Measurements from ENCODE around the gene PNO1. TPM values are rescaled to one million over a fixed set of nuclear protein-coding genes. Genes with fewer than 3 reads are reported as not detected.
"Not testable (repeated sequence)": the region's sequence is repeated elsewhere in the genome, so short reads cannot be mapped to it uniquely, and the experiment has no call there.

The PNO1 gene
- total and polyA plus RNA-seq, 10 of the 15 experiments (the other 5 are each of a cell fraction or from before 2014, with no cell fraction given): 9.7 to 60.2 (median 30.3) TPM

DNA sequence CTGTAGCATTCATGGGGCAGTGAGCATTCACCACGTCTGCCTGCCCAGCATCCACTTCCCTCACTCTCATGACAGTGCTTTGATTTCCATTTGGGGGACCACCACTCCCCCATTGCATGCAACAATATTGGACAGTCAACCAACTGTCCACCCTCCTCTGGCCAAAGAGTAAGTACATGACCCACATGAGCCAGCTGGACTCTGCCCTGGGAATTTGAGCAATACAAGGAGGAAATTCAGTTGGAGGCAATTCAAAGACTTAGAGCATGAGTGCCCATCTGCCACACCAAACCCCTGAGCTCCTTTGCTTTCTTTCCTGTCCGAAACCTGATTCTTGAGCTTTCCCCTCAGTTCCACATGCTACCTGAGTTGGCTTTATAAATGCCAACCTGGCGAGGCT, 41.7 kb upstream of the PNO1 start (continued):
- TF ChIP-seq, protein P1, sequence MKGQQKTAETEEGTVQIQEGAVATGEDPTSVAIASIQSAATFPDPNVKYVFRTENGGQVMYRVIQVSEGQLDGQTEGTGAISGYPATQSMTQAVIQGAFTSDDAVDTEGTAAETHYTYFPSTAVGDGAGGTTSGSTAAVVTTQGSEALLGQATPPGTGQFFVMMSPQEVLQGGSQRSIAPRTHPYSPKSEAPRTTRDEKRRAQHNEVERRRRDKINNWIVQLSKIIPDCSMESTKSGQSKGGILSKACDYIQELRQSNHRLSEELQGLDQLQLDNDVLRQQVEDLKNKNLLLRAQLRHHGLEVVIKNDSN (IDR thresholded peaks at IDR 0.05; ENCODE audit: borderline replicate concordance, extremely low read length, insufficient read depth, low read depth, low read length): no peak
- TF ChIP-seq, protein P2, sequence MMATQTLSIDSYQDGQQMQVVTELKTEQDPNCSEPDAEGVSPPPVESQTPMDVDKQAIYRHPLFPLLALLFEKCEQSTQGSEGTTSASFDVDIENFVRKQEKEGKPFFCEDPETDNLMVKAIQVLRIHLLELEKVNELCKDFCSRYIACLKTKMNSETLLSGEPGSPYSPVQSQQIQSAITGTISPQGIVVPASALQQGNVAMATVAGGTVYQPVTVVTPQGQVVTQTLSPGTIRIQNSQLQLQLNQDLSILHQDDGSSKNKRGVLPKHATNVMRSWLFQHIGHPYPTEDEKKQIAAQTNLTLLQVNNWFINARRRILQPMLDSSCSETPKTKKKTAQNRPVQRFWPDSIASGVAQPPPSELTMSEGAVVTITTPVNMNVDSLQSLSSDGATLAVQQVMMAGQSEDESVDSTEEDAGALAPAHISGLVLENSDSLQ (IDR thresholded peaks at IDR 0.05): no peak
- TF ChIP-seq POU2F2 (IDR thresholded peaks at IDR 0.05; ENCODE audit: borderline replicate concordance, low read depth, low read length) (no peak), HDAC6 (IDR thresholded peaks at IDR 0.05; ENCODE audit: unreplicated experiment) (no peak), ZNF24 (IDR thresholded peaks at IDR 0.05) (no peak), POLR2AphosphoS2 (IDR thresholded peaks at IDR 0.05; ENCODE audit: low read depth, low read length) (no peak), MYC (IDR thresholded peaks at IDR 0.05; ENCODE audit: insufficient read depth, insufficient read length, insufficient replicate concordance, low read length, severe bottlenecking) (no peak)

DNA sequence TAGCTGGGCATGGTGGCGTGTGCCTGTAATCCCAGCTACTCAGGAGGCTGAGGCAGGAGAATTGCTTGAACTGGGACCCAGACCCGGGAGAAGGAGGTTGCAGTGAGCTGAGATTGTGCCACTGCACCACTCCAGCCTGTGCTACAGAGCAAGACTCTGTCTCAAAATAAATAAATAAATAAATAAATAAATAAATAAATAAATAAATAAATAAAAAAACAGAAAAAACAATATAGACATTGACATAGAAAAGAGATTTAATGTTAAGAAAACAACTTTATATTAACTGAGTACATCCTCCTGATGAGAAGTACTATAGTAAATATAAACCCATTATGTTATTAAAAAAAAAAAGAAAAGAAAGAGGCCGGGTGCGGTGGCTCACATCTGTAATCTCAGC, 39.8 kb upstream of the PNO1 start:
- 99% methylated on average over 4 of the region's 4 CpGs for WGBS (ENCODE audit: insufficient coverage, insufficient replicate concordance, low lambda C conversion rate, missing lambda C conversion rate)
- BruUV-seq (replicated peaks); H4K20me1 ChIP-seq (ENCODE audit: control insufficient read depth, insufficient read depth); SMC1A ChIA-PET (ENCODE audit: uncharacterized antibody, unreplicated experiment); ATAC-seq; intact Hi-C loops (cut with micrococcal nuclease; ENCODE audit: unreplicated experiment); H3K27ac ChIP-seq (ENCODE audit: control insufficient read depth, insufficient read depth); DNase-seq (ENCODE audit: low read depth, low spot score); H3K27me3 ChIP-seq (replicated peaks in 1 of 2; ENCODE audit: control insufficient read depth in 2 of 2, insufficient read depth in 2 of 2, low read length in 1 of 2); in situ Hi-C loops (cut with MboI); H3K9ac ChIP-seq (ENCODE audit: control insufficient read depth, insufficient read depth, low read length); RAD21 ChIA-PET (ENCODE audit: unreplicated experiment); H3K79me2 ChIP-seq (ENCODE audit: control insufficient read depth, insufficient read depth, low read length); H2AFZ ChIP-seq (ENCODE audit: control insufficient read depth, low read depth, low read length); H3K4me3 ChIP-seq; H3K4me2 ChIP-seq (ENCODE audit: control insufficient read depth, insufficient read depth); FAIRE-seq; POLR2A ChIA-PET; H3K9me3 ChIP-seq (replicated peaks; ENCODE audit: control insufficient read depth, insufficient read depth, low read length); H3K36me3 ChIP-seq (ENCODE audit: control insufficient read depth in 2 of 2, insufficient read depth in 2 of 2, low read length in 1 of 2): not testable (repeated sequence)
- peaks cover 34% of the 10 kb centered on the region for H3K4me1 ChIP-seq (ENCODE audit: control insufficient read depth, insufficient read depth, low read length)
- CTCF ChIA-PET: interaction anchor here (0.9 to 5.1 kb wide), 2 partner anchors 9 to 165 kb away, joined by 3 to 23 read pairs; no protein-coding TSS in a partner anchor

All from GM12878 (cell line).